K562 (cell line): ENCODE results near the gene OPRL1. TPM values are rescaled to one million over a fixed set of nuclear protein-coding genes. Genes with fewer than 3 reads are reported as not detected.

Source experiments
- ELF1 ChIP-seq: fragments of 200-800 bp; sonication (Bioruptor generic); IDR thresholded peaks from 2 replicates; pipeline ENCODE4 v1.6.1; 2016; ENCODE audit warnings: missing genetic modification characterization, missing compliant biosample characterization
- FOXP1 ChIP-seq: sonication (generic); formaldehyde crosslinking; IDR thresholded peaks from 2 replicates; pipeline ENCODE4 v1.8.0; 2022; ENCODE audit warnings: mild to moderate bottlenecking, missing genetic modification reagents
- HDGF ChIP-seq: fragments of 450-650 bp; IDR thresholded peaks from 2 replicates; pipeline ENCODE4 v1.6.1; 2016
- KAT7 ChIP-seq: sonication (generic); formaldehyde crosslinking; IDR thresholded peaks from 2 replicates; pipeline ENCODE4 v1.8.0; 2022; ENCODE audit warnings: missing genetic modification reagents, mild to moderate bottlenecking, borderline replicate concordance
- LEF1 ChIP-seq: fragments of 450-650 bp; IDR thresholded peaks from 2 replicates; pipeline ENCODE4 v1.6.1; 2016; ENCODE audit warnings: mild to moderate bottlenecking
- PCBP1 ChIP-seq: fragments of 200-400 bp; formaldehyde crosslinking; IDR thresholded peaks from 2 replicates; pipeline ENCODE4 v1.6.1; 2018; ENCODE audit warnings: mild to moderate bottlenecking, low read depth, low read length; ENCODE audit not compliant: poor library complexity, severe bottlenecking
- RBM15 ChIP-seq: fragments of 200-400 bp; formaldehyde crosslinking; IDR thresholded peaks from 2 replicates; pipeline ENCODE4 v1.6.1; 2018; ENCODE audit warnings: mild to moderate bottlenecking, low read length, moderate library complexity; ENCODE audit not compliant: insufficient read depth
- SMAD2 ChIP-seq: fragments of 150-350 bp; IDR thresholded peaks from 2 replicates; pipeline ENCODE4 v1.6.1; 2014; ENCODE audit warnings: low read depth, mild to moderate bottlenecking, low read length
- SREBF1 ChIP-seq: fragments of 150-350 bp; IDR thresholded peaks from 2 replicates; pipeline ENCODE4 v1.6.1; 2014; ENCODE audit warnings: antibody characterized with exemption, low read depth, low read length, borderline replicate concordance
- ZNF274 ChIP-seq: IDR thresholded peaks from 2 replicates; pipeline ENCODE4 v1.6.1; 2011; ENCODE audit warnings: low read depth, mild to moderate bottlenecking, low read length, moderate library complexity, borderline replicate concordance
- polyA plus RNA-seq, 8 experiments: library from polyadenylated mRNA; depleted of rRNA in 4 of 8; stranded (reverse) in 5 of 8; unstranded in 3 of 8; fragments of >200 nt; fragmentation: Nextera tagmentation in 2 of 8; fragmentation: Illumina TruSeq in 1 of 8; extraction: Ambion mirVana in 2 of 8; extraction: Trizol in 1 of 8; gene quantifications; 2 replicates each; pipeline versions ENCODE4 v1.2.1 to v1.2.3, GENCODE V29; 2011 to 2014; ENCODE audit warnings: inconsistent platforms in 1 of 8, missing spikeins in 1 of 8
- total RNA-seq, 7 experiments: library from RNA; depleted of rRNA in 6 of 7; stranded (reverse); fragments of >200 nt in 6 of 7; fragmentation: Illumina TruSeq in 2 of 7; extraction: Trizol in 2 of 7; gene quantifications; 2 replicates each; pipeline versions ENCODE4 v1.2.1 to v1.2.3, GENCODE V29; 2011 to 2021; ENCODE audit warnings: low replicate concordance in 1 of 7
- TF ChIP-seq, protein P1 (sequence below): fragments of 450-650 bp; IDR thresholded peaks from 2 replicates; pipeline ENCODE4 v1.6.1; 2017; ENCODE audit warnings: antibody characterized with exemption
- TF ChIP-seq, protein P2 (sequence below): sonication (generic); formaldehyde crosslinking; IDR thresholded peaks from 2 replicates; pipeline ENCODE4 v1.9.0; 2022; ENCODE audit warnings: mild to moderate bottlenecking, missing genetic modification reagents
- TF ChIP-seq, protein P3 (sequence below): sonication (generic); formaldehyde crosslinking; IDR thresholded peaks from 2 replicates; pipeline ENCODE4 v1.8.1; 2023; ENCODE audit warnings: mild to moderate bottlenecking, missing genetic modification reagents
- TF ChIP-seq, protein P4 (sequence below): sonication (generic); formaldehyde crosslinking; IDR thresholded peaks from 2 replicates; pipeline ENCODE4 v1.8.0; 2022; ENCODE audit warnings: missing genetic modification reagents, mild to moderate bottlenecking, borderline replicate concordance
- TF ChIP-seq, protein P5 (sequence below): sonication (generic); IDR thresholded peaks from 2 replicates; pipeline ENCODE4 v1.6.1; 2016
- TF ChIP-seq, protein P6 (sequence below): sonication (generic); formaldehyde crosslinking; IDR thresholded peaks from 2 replicates; pipeline ENCODE4 v1.8.1; 2023; ENCODE audit warnings: mild to moderate bottlenecking, missing genetic modification reagents

The OPRL1 gene
- total and polyA plus RNA-seq, 9 of the 15 experiments (the other 6 are each of a cell fraction or from before 2014, with no cell fraction given), result 0.06 to 0.33 (median 0.11) TPM; not detected in 2

DNA sequence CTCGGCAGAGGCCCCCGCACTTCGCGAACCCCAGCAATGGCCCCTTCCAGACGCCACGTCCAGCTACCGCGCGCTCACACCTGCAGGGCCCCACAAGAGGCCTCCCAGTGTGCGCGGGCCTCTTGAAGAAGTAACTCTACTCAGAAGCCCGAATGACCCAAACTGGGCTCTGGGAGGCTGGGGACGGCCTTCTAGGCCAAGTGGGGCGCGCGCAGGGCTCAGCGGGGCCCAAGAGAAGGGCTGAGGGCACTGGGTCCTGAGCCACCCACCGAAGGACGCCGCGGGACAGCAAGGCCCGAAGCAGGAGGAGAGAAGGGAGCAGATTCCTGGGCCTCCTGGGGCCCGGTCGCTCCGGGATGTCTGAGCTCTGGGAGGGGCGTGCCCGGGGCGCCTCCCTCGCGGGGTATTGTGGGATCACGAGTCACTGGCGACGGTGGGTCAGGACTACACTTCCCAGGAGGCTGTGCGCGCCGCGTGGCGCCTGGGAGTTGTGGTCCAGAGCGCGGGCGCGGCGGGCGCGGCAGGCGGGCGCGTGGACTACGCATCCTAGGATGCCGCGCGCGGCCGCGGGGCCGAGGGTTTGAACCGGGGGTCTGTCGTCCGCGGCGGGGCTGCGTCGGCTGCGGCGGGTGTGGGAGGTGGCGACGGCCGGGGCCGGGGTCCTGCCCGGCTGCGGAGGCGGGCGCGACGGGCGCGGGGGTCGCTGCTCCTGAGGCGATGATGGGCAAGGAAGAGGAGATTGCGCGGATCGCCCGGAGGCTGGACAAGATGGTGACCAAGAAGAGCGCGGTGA lies 17.1 kb upstream of the OPRL1 start, which contains the start of gene TCEA2 (continued):
- TF ChIP-seq, protein P1, sequence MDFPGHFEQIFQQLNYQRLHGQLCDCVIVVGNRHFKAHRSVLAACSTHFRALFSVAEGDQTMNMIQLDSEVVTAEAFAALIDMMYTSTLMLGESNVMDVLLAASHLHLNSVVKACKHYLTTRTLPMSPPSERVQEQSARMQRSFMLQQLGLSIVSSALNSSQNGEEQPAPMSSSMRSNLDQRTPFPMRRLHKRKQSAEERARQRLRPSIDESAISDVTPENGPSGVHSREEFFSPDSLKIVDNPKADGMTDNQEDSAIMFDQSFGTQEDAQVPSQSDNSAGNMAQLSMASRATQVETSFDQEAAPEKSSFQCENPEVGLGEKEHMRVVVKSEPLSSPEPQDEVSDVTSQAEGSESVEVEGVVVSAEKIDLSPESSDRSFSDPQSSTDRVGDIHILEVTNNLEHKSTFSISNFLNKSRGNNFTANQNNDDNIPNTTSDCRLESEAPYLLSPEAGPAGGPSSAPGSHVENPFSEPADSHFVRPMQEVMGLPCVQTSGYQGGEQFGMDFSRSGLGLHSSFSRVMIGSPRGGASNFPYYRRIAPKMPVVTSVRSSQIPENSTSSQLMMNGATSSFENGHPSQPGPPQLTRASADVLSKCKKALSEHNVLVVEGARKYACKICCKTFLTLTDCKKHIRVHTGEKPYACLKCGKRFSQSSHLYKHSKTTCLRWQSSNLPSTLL, result no peak
- TF ChIP-seq, protein P2, sequence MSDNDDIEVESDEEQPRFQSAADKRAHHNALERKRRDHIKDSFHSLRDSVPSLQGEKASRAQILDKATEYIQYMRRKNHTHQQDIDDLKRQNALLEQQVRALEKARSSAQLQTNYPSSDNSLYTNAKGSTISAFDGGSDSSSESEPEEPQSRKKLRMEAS (CRISPR knock-in tag), result peak; percentile 85
- TF ChIP-seq LEF1, result no peak
- no peak for TF ChIP-seq HDGF
- no peak for TF ChIP-seq PCBP1
- TF ChIP-seq RBM15, result no peak
- TF ChIP-seq, protein P3, sequence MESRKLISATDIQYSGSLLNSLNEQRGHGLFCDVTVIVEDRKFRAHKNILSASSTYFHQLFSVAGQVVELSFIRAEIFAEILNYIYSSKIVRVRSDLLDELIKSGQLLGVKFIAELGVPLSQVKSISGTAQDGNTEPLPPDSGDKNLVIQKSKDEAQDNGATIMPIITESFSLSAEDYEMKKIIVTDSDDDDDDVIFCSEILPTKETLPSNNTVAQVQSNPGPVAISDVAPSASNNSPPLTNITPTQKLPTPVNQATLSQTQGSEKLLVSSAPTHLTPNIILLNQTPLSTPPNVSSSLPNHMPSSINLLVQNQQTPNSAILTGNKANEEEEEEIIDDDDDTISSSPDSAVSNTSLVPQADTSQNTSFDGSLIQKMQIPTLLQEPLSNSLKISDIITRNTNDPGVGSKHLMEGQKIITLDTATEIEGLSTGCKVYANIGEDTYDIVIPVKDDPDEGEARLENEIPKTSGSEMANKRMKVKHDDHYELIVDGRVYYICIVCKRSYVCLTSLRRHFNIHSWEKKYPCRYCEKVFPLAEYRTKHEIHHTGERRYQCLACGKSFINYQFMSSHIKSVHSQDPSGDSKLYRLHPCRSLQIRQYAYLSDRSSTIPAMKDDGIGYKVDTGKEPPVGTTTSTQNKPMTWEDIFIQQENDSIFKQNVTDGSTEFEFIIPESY (CRISPR knock-in tag), result no peak
- TF ChIP-seq, protein P4, sequence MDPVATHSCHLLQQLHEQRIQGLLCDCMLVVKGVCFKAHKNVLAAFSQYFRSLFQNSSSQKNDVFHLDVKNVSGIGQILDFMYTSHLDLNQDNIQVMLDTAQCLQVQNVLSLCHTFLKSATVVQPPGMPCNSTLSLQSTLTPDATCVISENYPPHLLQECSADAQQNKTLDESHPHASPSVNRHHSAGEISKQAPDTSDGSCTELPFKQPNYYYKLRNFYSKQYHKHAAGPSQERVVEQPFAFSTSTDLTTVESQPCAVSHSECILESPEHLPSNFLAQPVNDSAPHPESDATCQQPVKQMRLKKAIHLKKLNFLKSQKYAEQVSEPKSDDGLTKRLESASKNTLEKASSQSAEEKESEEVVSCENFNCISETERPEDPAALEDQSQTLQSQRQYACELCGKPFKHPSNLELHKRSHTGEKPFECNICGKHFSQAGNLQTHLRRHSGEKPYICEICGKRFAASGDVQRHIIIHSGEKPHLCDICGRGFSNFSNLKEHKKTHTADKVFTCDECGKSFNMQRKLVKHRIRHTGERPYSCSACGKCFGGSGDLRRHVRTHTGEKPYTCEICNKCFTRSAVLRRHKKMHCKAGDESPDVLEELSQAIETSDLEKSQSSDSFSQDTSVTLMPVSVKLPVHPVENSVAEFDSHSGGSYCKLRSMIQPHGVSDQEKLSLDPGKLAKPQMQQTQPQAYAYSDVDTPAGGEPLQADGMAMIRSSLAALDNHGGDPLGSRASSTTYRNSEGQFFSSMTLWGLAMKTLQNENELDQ (CRISPR knock-in tag), result no peak
- TF ChIP-seq KAT7 (CRISPR knock-in tag), result no peak; the same call in none of the 2 replicates
- TF ChIP-seq SREBF1, result peak; percentile 79; the same call in 1 of the 2 replicates
- TF ChIP-seq SMAD2, result no peak
- no peak for TF ChIP-seq ZNF274
- TF ChIP-seq, protein P5, sequence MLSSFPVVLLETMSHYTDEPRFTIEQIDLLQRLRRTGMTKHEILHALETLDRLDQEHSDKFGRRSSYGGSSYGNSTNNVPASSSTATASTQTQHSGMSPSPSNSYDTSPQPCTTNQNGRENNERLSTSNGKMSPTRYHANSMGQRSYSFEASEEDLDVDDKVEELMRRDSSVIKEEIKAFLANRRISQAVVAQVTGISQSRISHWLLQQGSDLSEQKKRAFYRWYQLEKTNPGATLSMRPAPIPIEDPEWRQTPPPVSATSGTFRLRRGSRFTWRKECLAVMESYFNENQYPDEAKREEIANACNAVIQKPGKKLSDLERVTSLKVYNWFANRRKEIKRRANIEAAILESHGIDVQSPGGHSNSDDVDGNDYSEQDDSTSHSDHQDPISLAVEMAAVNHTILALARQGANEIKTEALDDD, result no peak
- TF ChIP-seq FOXP1, result no peak
- TF ChIP-seq, protein P6, sequence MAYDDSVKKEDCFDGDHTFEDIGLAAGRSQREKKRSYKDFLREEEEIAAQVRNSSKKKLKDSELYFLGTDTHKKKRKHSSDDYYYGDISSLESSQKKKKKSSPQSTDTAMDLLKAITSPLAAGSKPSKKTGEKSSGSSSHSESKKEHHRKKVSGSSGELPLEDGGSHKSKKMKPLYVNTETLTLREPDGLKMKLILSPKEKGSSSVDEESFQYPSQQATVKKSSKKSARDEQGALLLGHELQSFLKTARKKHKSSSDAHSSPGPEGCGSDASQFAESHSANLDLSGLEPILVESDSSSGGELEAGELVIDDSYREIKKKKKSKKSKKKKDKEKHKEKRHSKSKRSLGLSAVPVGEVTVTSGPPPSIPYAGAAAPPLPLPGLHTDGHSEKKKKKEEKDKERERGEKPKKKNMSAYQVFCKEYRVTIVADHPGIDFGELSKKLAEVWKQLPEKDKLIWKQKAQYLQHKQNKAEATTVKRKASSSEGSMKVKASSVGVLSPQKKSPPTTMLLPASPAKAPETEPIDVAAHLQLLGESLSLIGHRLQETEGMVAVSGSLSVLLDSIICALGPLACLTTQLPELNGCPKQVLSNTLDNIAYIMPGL (CRISPR knock-in tag), result no peak
- TF ChIP-seq ELF1 (tag), result no peak
